Ovary (tissue), 9 donors: ENCODE results near the gene MEI1. TPM values are rescaled to one million over a fixed set of nuclear protein-coding genes. Genes with fewer than 3 reads are reported as not detected.
"Not testable (repeated sequence)": the region's sequence is repeated elsewhere in the genome, so short reads cannot be mapped to it uniquely, and the experiment has no call there.

ENCODE experiments used
- DNase-seq, 5 donors: peaks; one replicate each; pipeline ENCODE4 v3.0.0-alpha.2; 2019 to 2020
- H3K27ac ChIP-seq, 2 donors: fragments of 200-600 bp; one replicate each; pipeline versions ENCODE4 v1.5.1 to v1.8.0; 2019 to 2022
- H3K27me3 ChIP-seq: fragments of 200-600 bp; one replicate; pipeline ENCODE4 v1.8.0; 2022
- H3K36me3 ChIP-seq: fragments of 200-600 bp; sonication (generic); one replicate; pipeline ENCODE4 v1.5.1; 2019
- H3K4me1 ChIP-seq: one replicate; pipeline ENCODE4 v1.8.1; 2013; ENCODE audit warnings: mild to moderate bottlenecking, moderate library complexity; ENCODE audit not compliant: insufficient read depth
- H3K4me3 ChIP-seq: fragments of 200-600 bp; sonication (generic); one replicate; pipeline ENCODE4 v1.5.1; 2017
- H3K9me3 ChIP-seq, 2 donors: fragments of 200-600 bp in 1 of 2; sonication (generic) in 1 of 2; one replicate each; pipeline versions ENCODE4 v1.5.1 to v1.8.1; 2013 to 2019; ENCODE audit warnings: mild to moderate bottlenecking in 1 of 2, moderate library complexity in 1 of 2
- EP300 ChIP-seq: sonication (generic); formaldehyde crosslinking; IDR thresholded peaks from one replicate; pipeline ENCODE4 v1.6.1; 2017; ENCODE audit warnings: antibody characterized with exemption
- POLR2A ChIP-seq: fragments of 450-650 bp; IDR thresholded peaks from one replicate; pipeline ENCODE4 v1.6.1; 2017; ENCODE audit warnings: antibody characterized with exemption, mild to moderate bottlenecking, moderate library complexity
- WGBS, 3 donors: extraction: QIAGEN DNeasy Blood & Tissue Kit in 1 of 3; methylation state at CpG; one replicate each; pipeline versions ENCODE4 v1.1.5 to v1.1.7; 2013 to 2017; 5-methylcytosine and 5-hydroxymethylcytosine counted together
- intact Hi-C, 4 donors: fragments of 100-400 bp; cut with DNase I; formaldehyde crosslinking; loops; one replicate each; pipeline versions ENCODE4 v1.11.0 to v1.15.1; 2022 to 2023
- polyA plus RNA-seq, 2 donors: library from polyadenylated mRNA; stranded (reverse); fragments of 200-250 nt in 1 of 2; fragments of 350-450 nt in 1 of 2; fragmentation: Illumina TruSeq in 1 of 2; extraction: RNeasy Lipid Tissue Mini Kit (QIAGEN cat#74804) in 1 of 2; gene quantifications; one replicate each; pipeline ENCODE4 v1.2.3, GENCODE V29; 2013 to 2014
- total RNA-seq, 7 donors: library from RNA; depleted of rRNA in 2 of 7; stranded (reverse); fragments of >200 nt in 2 of 7; fragmentation: NEBNext Ultra II Directional in 3 of 7; extraction: Animal tissue kit (Norgen Biotek cat#: 25700) in 3 of 7; gene quantifications; one replicate each; pipeline versions ENCODE4 v1.1.0 to v1.2.4, GENCODE V29; 2016 to 2023
- TF ChIP-seq, protein P1 (sequence below), 3 donors: fragments of 450-650 bp in 2 of 3; fragments of 200-600 bp in 1 of 3; IDR thresholded peaks; one replicate each; pipeline versions ENCODE4 v1.5.1 to v1.8.0; 2016 to 2022; ENCODE audit warnings: antibody characterized with exemption in 3 of 3, mild to moderate bottlenecking in 1 of 3
- donor health status: DM: no; HTN: no; CAD: no; lungs with moderate emphysema.
- donor health status: DM: no; HTN: no; CAD: no.
- donor health status: Bipolar disorder and iron deficiency.
- donor health status: DM: yes; HTN: yes; CAD: no.
- donor health status: DM: no; HTN: no; CAD: no.
- donor health status: DM: yes; HTN: yes; CAD: no.

Gene MEI1
- total and polyA plus RNA-seq, 9 donors = 0.25 to 2.6 (median 1.1) TPM

DNA sequence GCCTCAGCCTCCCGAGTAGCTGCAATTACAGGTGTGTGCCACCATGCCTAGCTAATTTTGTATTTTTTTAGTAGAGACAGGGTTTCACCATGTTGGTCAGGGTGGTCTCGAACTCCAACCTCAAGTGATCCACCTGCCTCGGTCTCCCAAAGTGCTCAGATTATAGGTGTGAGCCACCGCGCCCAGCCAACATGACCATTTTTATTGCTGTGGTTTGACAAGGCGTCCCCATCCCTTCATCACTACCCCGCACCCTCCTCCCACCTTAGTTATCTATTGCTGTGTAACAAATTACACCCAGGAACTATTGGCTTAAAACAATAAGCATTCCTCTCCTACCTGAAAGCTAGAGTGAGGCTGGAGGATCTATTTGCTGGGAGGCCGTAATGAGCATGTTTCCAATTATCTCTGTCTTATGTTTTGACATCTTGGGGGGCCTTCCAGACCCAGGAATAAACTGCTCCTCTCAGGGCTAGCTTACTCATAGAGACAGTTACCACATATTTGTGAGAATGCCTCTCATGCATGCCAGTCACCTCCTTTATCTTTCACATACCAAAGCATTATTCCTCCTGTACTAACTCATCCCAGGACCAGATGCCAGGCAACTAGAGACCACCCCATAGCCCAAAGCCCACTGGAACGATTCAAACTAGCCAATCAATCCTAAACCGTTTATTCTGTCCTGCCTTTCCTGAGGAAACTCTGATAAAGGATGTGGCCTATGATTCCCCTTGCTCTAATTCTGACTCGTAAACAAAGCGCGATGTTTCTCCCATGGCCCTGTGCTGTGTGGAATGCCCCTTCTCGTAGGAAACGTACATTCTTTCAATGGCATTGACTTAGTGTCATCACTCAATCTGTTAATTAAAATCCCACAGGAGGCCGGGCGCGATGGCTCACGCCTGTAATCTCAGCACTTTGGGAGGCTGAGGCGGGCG is 30.1 kb upstream of the MEI1 start:
- DNase-seq = no peak
- no peak overlapping the region for H3K27ac ChIP-seq
- WGBS, 3 donors = 78 to 88% (median 81%) methylated on average over 21 of the region's 21 CpGs
- no peaks in the 10 kb centered on the region for H3K9me3 ChIP-seq
- intact Hi-C loops = no loop called here
- H3K27me3 ChIP-seq = no peaks in the 10 kb centered on the region
- no peaks in the 10 kb centered on the region for H3K36me3 ChIP-seq
- H3K4me3 ChIP-seq = no peak overlapping the region
- no peaks in the 10 kb centered on the region for H3K4me1 ChIP-seq
- no peak for TF ChIP-seq POLR2A
- TF ChIP-seq, protein P1, sequence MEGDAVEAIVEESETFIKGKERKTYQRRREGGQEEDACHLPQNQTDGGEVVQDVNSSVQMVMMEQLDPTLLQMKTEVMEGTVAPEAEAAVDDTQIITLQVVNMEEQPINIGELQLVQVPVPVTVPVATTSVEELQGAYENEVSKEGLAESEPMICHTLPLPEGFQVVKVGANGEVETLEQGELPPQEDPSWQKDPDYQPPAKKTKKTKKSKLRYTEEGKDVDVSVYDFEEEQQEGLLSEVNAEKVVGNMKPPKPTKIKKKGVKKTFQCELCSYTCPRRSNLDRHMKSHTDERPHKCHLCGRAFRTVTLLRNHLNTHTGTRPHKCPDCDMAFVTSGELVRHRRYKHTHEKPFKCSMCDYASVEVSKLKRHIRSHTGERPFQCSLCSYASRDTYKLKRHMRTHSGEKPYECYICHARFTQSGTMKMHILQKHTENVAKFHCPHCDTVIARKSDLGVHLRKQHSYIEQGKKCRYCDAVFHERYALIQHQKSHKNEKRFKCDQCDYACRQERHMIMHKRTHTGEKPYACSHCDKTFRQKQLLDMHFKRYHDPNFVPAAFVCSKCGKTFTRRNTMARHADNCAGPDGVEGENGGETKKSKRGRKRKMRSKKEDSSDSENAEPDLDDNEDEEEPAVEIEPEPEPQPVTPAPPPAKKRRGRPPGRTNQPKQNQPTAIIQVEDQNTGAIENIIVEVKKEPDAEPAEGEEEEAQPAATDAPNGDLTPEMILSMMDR (IDR thresholded peaks at IDR 0.05) = no peak
- no peak for TF ChIP-seq EP300

DNA sequence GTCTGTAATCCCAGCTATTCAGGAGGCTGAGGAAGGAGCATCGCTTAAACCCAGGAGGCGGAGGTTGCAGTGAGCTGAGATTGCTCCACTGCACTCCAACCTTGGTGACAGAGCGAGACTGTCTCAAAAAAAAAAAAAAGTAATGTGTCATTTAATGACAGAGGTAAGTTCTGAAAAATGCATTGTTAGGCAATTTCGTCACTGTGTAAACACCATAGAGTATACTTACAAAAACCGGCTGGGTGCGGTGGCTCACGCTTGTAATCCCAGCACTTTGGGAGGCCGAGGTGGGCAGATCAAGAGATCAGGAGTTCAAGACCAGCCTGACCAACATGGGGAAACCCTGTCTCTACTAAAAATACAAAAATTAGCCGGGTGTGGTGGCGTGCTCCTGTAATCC is 27.2 kb upstream of the MEI1 start:
- H3K4me1 ChIP-seq, H3K36me3 ChIP-seq, DNase-seq, H3K9me3 ChIP-seq, H3K27ac ChIP-seq, H3K27me3 ChIP-seq, H3K4me3 ChIP-seq, intact Hi-C loops: not testable (repeated sequence)
- WGBS, 3 donors = 89 to 93% (median 92%) methylated on average over 10 of the region's 10 CpGs

DNA sequence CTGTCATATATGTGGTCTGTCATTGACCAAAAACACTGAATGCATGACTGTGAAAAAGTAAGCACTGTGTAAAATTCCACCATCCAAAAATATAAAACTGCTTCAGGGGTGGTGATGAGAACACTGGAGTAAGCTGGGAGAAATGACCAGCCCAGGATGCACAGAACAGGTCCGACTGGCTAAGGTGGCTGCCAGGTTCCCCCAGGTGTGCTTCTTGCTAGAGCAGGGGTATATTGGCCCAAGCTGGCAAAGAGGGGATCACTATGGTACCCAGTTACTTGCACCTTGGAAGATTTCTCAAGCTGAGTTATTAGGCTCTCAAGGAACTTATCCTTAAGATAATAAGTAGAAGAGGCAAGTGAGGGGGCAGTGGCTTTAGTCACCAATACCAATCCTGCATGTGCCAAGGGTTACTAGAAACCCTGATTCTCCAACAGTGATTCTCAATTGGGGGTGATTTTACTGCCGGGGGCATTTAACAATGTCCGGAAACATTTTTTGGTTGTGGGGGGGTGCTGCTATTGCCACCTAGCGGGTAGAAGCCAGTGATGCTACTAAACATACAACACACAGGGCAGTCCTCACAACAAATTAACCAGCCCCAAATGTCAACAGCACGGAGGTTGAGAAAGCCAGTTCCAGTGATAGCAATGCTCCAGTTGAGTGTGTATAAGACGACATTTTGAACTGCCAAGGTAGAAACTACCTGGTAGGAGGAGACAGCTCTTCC is 26.4 kb upstream of the MEI1 start:
- no peak overlapping the region for H3K4me3 ChIP-seq
- no peaks in the 10 kb centered on the region for H3K4me1 ChIP-seq
- H3K36me3 ChIP-seq = no peaks in the 10 kb centered on the region
- TF ChIP-seq, protein P1 (IDR thresholded peaks at IDR 0.05) = no peak
- TF ChIP-seq POLR2A (no peak), EP300 (no peak)
- intact Hi-C loops = no loop called here
- H3K27ac ChIP-seq = no peak overlapping the region
- 66 to 78% (median 68%) methylated on average over 6 of the region's 6 CpGs for WGBS, 3 donors
- no peaks in the 10 kb centered on the region for H3K27me3 ChIP-seq
- no peaks in the 10 kb centered on the region for H3K9me3 ChIP-seq
- no peak for DNase-seq

DNA sequence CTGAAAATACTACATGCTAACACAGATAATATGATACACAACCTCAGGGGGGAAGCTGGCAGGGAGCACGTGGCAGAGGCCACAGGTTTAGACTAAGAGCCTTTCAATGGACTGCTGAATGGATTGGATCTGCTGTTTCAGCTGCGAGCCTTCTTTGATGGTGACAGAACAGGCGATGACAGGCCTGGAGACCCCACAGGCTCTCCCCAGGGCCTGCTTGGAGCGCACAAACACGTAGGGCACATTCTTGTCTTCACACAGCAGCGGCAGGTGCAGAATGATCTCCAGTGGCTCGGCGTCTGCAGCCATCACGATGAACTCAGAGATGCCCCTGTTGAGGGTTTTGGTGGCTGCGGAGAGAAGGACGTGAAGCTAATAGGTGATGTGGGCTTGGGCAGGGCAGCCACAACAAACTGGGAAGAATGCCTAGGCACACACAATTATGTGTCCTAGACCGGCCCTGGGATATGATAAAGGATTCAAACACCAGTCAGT is 24.4 kb upstream of the MEI1 start:
- H3K36me3 ChIP-seq = no peaks in the 10 kb centered on the region
- DNase-seq = no peak

More for the DNA sequence above, 24.4 kb upstream of the MEI1 start:
- Histone ChIP-seq H3K4me3 (no peak overlapping the region), H3K27me3 (no peaks in the 10 kb centered on the region), H3K4me1 (no peaks in the 10 kb centered on the region), H3K27ac (no peak overlapping the region), H3K9me3 (no peaks in the 10 kb centered on the region)
- TF ChIP-seq EP300 = no peak
- TF ChIP-seq, protein P1 (IDR thresholded peaks at IDR 0.05) = no peak
- no peak for TF ChIP-seq POLR2A
- intact Hi-C loops = no loop called here
- WGBS, 3 donors = 83 to 90% (median 85%) methylated on average over 12 of the region's 12 CpGs
